Measurements from ENCODE around the gene SRPK1. TPM values are rescaled to one million over a fixed set of nuclear protein-coding genes. Genes with fewer than 3 reads are reported as not detected.

SRPK1 gene
- total and polyA plus RNA-seq, 2 of the 13 experiments (the other 11 are each of a cell fraction or from before 2014, with no cell fraction given) = 56.4 to 142 TPM

- Histone ChIP-seq H3K27me3 (ENCODE audit: control insufficient read depth in 1 of 2, insufficient read depth in 2 of 2, low read length in 2 of 2) (no peaks in the 10 kb centered on the region), H3K9ac (ENCODE audit: insufficient read depth, low read depth, low read length) (no peak overlapping the region), H3K9me3 (ENCODE audit: low read length) (no peaks in the 10 kb centered on the region), H3K79me2 (ENCODE audit: insufficient read depth, low read length) (no peaks in the 10 kb centered on the region), H3K4me2 (ENCODE audit: low read depth, low read length) (no peak overlapping the region), H4K20me1 (ENCODE audit: insufficient read depth, low read length) (no peaks in the 10 kb centered on the region; the same call in 1 of the 2 replicates), H3K4me3 (replicated peaks in 1 of 3; ENCODE audit: insufficient read depth in 1 of 3, low read depth in 2 of 3, low read length in 3 of 3) (no peak overlapping the region), H2AFZ (ENCODE audit: low read length) (no peak overlapping the region), H3K27ac (ENCODE audit: extremely low read length, insufficient read depth, low read length) (no peak overlapping the region), H3K4me1 (ENCODE audit: insufficient read depth, low read length) (peaks cover 11% of the 10 kb centered on the region; the same call in 1 of the 2 replicates), H3K36me3 (replicated peaks in 1 of 2; ENCODE audit: control insufficient read depth in 1 of 2, insufficient read depth in 2 of 2, low read length in 2 of 2) (no peaks in the 10 kb centered on the region)
- ATAC-seq (no peak), FAIRE-seq (no peak), DNase-seq (ENCODE audit: low spot score) (no peak)
- 29% methylated on average over 5 of the region's 5 CpGs for WGBS (ENCODE audit: low lambda C conversion rate)
- CTCF ChIA-PET (ENCODE audit: low intra/inter-chr PET ratio, low total read pairs) = no interaction called here
- TF ChIP-seq ZZZ3 (CRISPR knock-in tag; IDR thresholded peaks at IDR 0.05; ENCODE audit: borderline replicate concordance) (no peak), ZBTB7A (CRISPR knock-in tag; IDR thresholded peaks at IDR 0.05) (no peak), ZNF530 (CRISPR knock-in tag; IDR thresholded peaks at IDR 0.05; ENCODE audit: low read depth) (no peak), GZF1 (CRISPR knock-in tag; IDR thresholded peaks at IDR 0.05) (peak; percentile 54; the same call in 1 of the 2 replicates)
- POLR2A ChIA-PET = no interaction called here
- no TSS peak for BruUV-seq (replicated peaks)
- intact Hi-C loops (cut with micrococcal nuclease; ENCODE audit: unreplicated experiment) (no loop called here), in situ Hi-C loops (cut with HindIII; ENCODE audit: extremely low pct_ligation_motif_present, low pct_unique_long_range_greater_than_20kb) (no loop called here)
Measured at GRCh38 chr6:35809809-35810208, 111.1 kb downstream of the SRPK1 start.

DNA sequence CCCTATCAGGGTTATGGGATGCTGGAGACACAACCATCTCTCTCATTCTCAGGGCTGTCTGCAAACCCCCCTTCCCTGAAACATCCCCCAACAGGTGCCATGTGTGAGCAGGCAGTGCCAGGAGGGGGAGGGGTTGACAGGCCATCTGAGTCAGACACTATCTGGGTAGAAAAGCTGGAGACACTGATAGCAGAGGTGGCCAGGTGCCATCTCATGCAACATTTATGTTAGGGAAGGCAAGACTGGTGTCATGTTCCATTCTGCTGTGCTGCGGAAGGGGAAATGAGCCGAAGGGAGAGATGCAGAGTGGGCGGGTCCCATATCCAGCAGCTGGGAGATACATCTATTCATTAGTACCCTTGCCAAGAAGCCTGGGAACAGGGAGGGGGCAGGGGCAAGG is 112.2 kb downstream of the SRPK1 start:
- POLR2A ChIA-PET = no interaction called here
- BruUV-seq (replicated peaks) = no TSS peak
- no peak for TF ChIP-seq MTF1 (CRISPR knock-in tag; IDR thresholded peaks at IDR 0.05)
- no peak for TF ChIP-seq SATB2 (CRISPR knock-in tag; IDR thresholded peaks at IDR 0.05)
- TF ChIP-seq AHR (CRISPR knock-in tag; IDR thresholded peaks at IDR 0.05) = no peak
- TF ChIP-seq KLF9 (CRISPR knock-in tag; IDR thresholded peaks at IDR 0.05; ENCODE audit: low read depth) = no peak
- TF ChIP-seq ZNF746 (CRISPR knock-in tag; IDR thresholded peaks at IDR 0.05) = no peak
- no peak for TF ChIP-seq GABPB1 (CRISPR knock-in tag; IDR thresholded peaks at IDR 0.05)
- TF ChIP-seq ARNT (IDR thresholded peaks at IDR 0.05) = no peak
- no peak for TF ChIP-seq CEBPB (IDR thresholded peaks at IDR 0.05; ENCODE audit: borderline replicate concordance, low read depth, low read length)
- no peak for TF ChIP-seq HMG20B (CRISPR knock-in tag; conservative IDR thresholded peaks at IDR 0.05)
- TF ChIP-seq ZFP90 (CRISPR knock-in tag; IDR thresholded peaks at IDR 0.05; ENCODE audit: borderline replicate concordance) = no peak
- TF ChIP-seq, protein P1, sequence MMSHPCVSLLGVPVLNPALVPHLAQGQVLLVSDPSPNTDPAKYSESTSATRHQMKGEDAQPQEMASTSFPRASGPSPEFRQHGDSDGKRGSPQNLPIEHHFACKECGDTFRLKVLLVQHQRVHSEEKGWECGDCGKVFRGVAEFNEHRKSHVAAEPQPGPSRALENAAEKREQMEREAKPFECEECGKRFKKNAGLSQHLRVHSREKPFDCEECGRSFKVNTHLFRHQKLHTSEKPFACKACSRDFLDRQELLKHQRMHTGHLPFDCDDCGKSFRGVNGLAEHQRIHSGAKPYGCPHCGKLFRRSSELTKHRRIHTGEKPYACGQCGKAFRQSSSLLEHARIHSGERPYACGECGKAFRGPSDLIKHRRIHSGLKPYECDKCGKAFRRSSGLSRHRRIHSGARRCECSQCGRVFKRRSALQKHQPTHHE (CRISPR knock-in tag; IDR thresholded peaks at IDR 0.05; ENCODE audit: borderline replicate concordance) = no peak
- no peak for TF ChIP-seq FOXO1 (CRISPR knock-in tag; IDR thresholded peaks at IDR 0.05)
- no peak for TF ChIP-seq PLRG1 (conservative IDR thresholded peaks at IDR 0.05)
- TF ChIP-seq, protein P2, sequence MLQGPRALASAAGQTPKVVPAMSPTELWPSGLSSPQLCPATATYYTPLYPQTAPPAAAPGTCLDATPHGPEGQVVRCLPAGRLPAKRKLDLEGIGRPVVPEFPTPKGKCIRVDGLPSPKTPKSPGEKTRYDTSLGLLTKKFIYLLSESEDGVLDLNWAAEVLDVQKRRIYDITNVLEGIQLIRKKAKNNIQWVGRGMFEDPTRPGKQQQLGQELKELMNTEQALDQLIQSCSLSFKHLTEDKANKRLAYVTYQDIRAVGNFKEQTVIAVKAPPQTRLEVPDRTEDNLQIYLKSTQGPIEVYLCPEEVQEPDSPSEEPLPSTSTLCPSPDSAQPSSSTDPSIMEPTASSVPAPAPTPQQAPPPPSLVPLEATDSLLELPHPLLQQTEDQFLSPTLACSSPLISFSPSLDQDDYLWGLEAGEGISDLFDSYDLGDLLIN (CRISPR knock-in tag; IDR thresholded peaks at IDR 0.05; ENCODE audit: borderline replicate concordance) = no peak
- TF ChIP-seq ZMYM3 (CRISPR knock-in tag; IDR thresholded peaks at IDR 0.05) = no peak
- no peak for TF ChIP-seq ZNF543 (CRISPR knock-in tag; IDR thresholded peaks at IDR 0.05)
- TF ChIP-seq HMG20A (CRISPR knock-in tag; IDR thresholded peaks at IDR 0.05; ENCODE audit: borderline replicate concordance) = no peak

More for the DNA sequence above, 112.2 kb downstream of the SRPK1 start:
- Histone ChIP-seq H3K27me3 (ENCODE audit: control insufficient read depth in 1 of 2, insufficient read depth in 2 of 2, low read length in 2 of 2) (no peaks in the 10 kb centered on the region), H3K9me3 (ENCODE audit: low read length) (no peaks in the 10 kb centered on the region), H2AFZ (ENCODE audit: low read length) (no peak overlapping the region), H3K9ac (ENCODE audit: insufficient read depth, low read depth, low read length) (no peak overlapping the region), H3K4me3 (replicated peaks in 1 of 3; ENCODE audit: insufficient read depth in 1 of 3, low read depth in 2 of 3, low read length in 3 of 3) (no peak overlapping the region), H3K79me2 (ENCODE audit: insufficient read depth, low read length) (no peaks in the 10 kb centered on the region), H3K4me2 (ENCODE audit: low read depth, low read length) (no peak overlapping the region), H3K27ac (ENCODE audit: extremely low read length, insufficient read depth, low read length) (no peak overlapping the region), H3K4me1 (ENCODE audit: insufficient read depth, low read length) (peaks cover 11% of the 10 kb centered on the region; the same call in 1 of the 2 replicates), H3K36me3 (replicated peaks in 1 of 2; ENCODE audit: control insufficient read depth in 1 of 2, insufficient read depth in 2 of 2, low read length in 2 of 2) (no peaks in the 10 kb centered on the region), H4K20me1 (ENCODE audit: insufficient read depth, low read length) (no peaks in the 10 kb centered on the region; the same call in 1 of the 2 replicates)
- in situ Hi-C loops (cut with HindIII; ENCODE audit: extremely low pct_ligation_motif_present, low pct_unique_long_range_greater_than_20kb) = no loop called here
- DNase-seq (ENCODE audit: low spot score) = no peak
- no peak for FAIRE-seq
- WGBS (ENCODE audit: low lambda C conversion rate) = 51% methylated on average over 3 of the region's 3 CpGs
- CTCF ChIA-PET (ENCODE audit: low intra/inter-chr PET ratio, low total read pairs) = no interaction called here
- no peak for ATAC-seq
- intact Hi-C loops (cut with micrococcal nuclease; ENCODE audit: unreplicated experiment) = no loop called here

All from HepG2 (cell line).